ENCODE results near the gene CCM2. TPM values are rescaled to one million over a fixed set of nuclear protein-coding genes. Genes with fewer than 3 reads are reported as not detected.
A peak's percentile ranks its signal among the peaks of the same experiment; 100 is the strongest.

The CCM2 gene
- total and polyA plus RNA-seq, 7 donors: 33.3 to 110 (median 49.9) TPM

- DNase-seq: no peak
- intact Hi-C loops (cut with DNase I): no loop called here
- Histone ChIP-seq H3K27me3 (ENCODE audit: insufficient read depth in 3 of 3, low read length in 2 of 3) (no peaks in the 10 kb centered on the region), H3K4me1 (peaks cover 13% of the 10 kb centered on the region), H3K27ac (peak overlapping the region; percentile 91), H3K4me3 (peak overlapping the region; percentile 75), H3K36me3 (ENCODE audit: insufficient read depth in 1 of 2, low read depth in 1 of 2) (no peaks in the 10 kb centered on the region), H3K9me3 (no peaks in the 10 kb centered on the region)
- no peak for ATAC-seq
- WGBS, 3 donors: 91 to 94% (median 93%) methylated on average over 4 of the region's 4 CpGs
- no peak for TF ChIP-seq CTCF (IDR thresholded peaks at IDR 0.05)
These were observed 1.7 kb upstream of the CCM2 start for GRCh38 chr7:44998153-44998871.

GRCh38 chr7:44999245-45000092 is 532 bp upstream of the CCM2 start:
- H3K27ac ChIP-seq: peak overlapping the region; percentile 91
- intact Hi-C loops (cut with DNase I): loop anchor here (5.0 kb wide), 1 partner anchor 113 kb away; the partner anchor contains the start of gene TBRG4 (in 2 of the 2)
- 0 to 1% (median 1%) methylated on average over 45 to 66 of the region's 66 CpGs for WGBS, 3 donors
- peak; percentile 100 for DNase-seq
- peaks cover 13% of the 10 kb centered on the region for H3K4me1 ChIP-seq
- no peaks in the 10 kb centered on the region for H3K36me3 ChIP-seq (ENCODE audit: insufficient read depth in 1 of 2, low read depth in 1 of 2)
- ATAC-seq: peak; percentile 94 to 96 (median 94)
- no peaks in the 10 kb centered on the region for H3K9me3 ChIP-seq
- TF ChIP-seq CTCF (IDR thresholded peaks at IDR 0.05): no peak
- H3K4me3 ChIP-seq: peak overlapping the region; percentile 75
- H3K27me3 ChIP-seq (ENCODE audit: insufficient read depth in 3 of 3, low read length in 2 of 3): no peaks in the 10 kb centered on the region

- no peaks in the 10 kb centered on the region for H3K36me3 ChIP-seq (ENCODE audit: insufficient read depth in 1 of 2, low read depth in 1 of 2)
- intact Hi-C loops (cut with DNase I): loop anchor here (5.0 kb wide), 1 partner anchor 111 kb away; the partner anchor contains the start of gene TBRG4 (in 2 of the 2)
- H3K9me3 ChIP-seq: no peaks in the 10 kb centered on the region
- TF ChIP-seq CTCF (IDR thresholded peaks at IDR 0.05): no peak
- DNase-seq (no peak), ATAC-seq (no peak)
- WGBS, 3 donors: 16 to 26% (median 22%) methylated on average over 10 of the region's 10 CpGs
- H3K27me3 ChIP-seq (ENCODE audit: insufficient read depth in 3 of 3, low read length in 2 of 3): no peaks in the 10 kb centered on the region
- peak overlapping the region; percentile 91 for H3K27ac ChIP-seq
- peak overlapping the region; percentile 75 for H3K4me3 ChIP-seq
- H3K4me1 ChIP-seq: peaks cover 23% of the 10 kb centered on the region
These were observed 1.2 kb downstream of the CCM2 start for GRCh38 chr7:45001138-45001694.

- Histone ChIP-seq H3K4me3 (peak overlapping the region; percentile 75), H3K9me3 (no peaks in the 10 kb centered on the region), H3K36me3 (ENCODE audit: insufficient read depth in 1 of 2, low read depth in 1 of 2) (no peaks in the 10 kb centered on the region), H3K4me1 (peaks cover 24% of the 10 kb centered on the region), H3K27me3 (ENCODE audit: insufficient read depth in 3 of 3, low read length in 2 of 3) (no peaks in the 10 kb centered on the region), H3K27ac (peak overlapping the region; percentile 91)
- intact Hi-C loops (cut with DNase I): loop anchor here (5.0 kb wide), 1 partner anchor 110 kb away; the partner anchor contains the start of gene TBRG4 (in 2 of the 2)
- WGBS, 3 donors: 15 to 28% (median 24%) methylated on average over 2 of the region's 2 CpGs
- DNase-seq (no peak), ATAC-seq (no peak)
- no peak for TF ChIP-seq CTCF (IDR thresholded peaks at IDR 0.05)
These were observed 1.8 kb downstream of the CCM2 start for GRCh38 chr7:45001826-45002225.
